H1 (cell line): ENCODE data around the gene DIP2C. TPM values are rescaled to one million over a fixed set of nuclear protein-coding genes. Genes with fewer than 3 reads are reported as not detected.

ENCODE experiments used
- CTCF ChIA-PET: fragments of 300-600 bp; sonication (Branson Sonifier 250); formaldehyde crosslinking; loops from one replicate; lab custom pipeline; 2021; ENCODE audit not compliant: partially characterized antibody; lab: Charles Lee
- POLR2A ChIA-PET: fragments of 300-600 bp; sonication (Branson Sonifier 250); formaldehyde crosslinking; loops from one replicate; lab custom pipeline; 2021; ENCODE audit warnings: inconsistent platforms; ENCODE audit not compliant: partially characterized antibody; lab: Charles Lee
- DNase-seq, 2 experiments: peaks; one replicate each; pipeline versions ENCODE4 v3.0.0 to v3.0.0-alpha.2; 2010 to 2022; ENCODE audit warnings: low spot score in 2 of 2, low read depth in 1 of 2, mixed read lengths in 1 of 2
- FAIRE-seq: peaks from 2 replicates; lab custom pipeline; 2011; peaks lifted over from hg19 to GRCh38; lab: Jason Lieb, UNC
- H2AFZ ChIP-seq: 2 replicates; pipeline ENCODE4 v1.8.1; 2012; ENCODE audit warnings: low read length, inconsistent platforms
- H2AK5ac ChIP-seq: 2 replicates; pipeline ENCODE4 v1.6.1; 2013; ENCODE audit warnings: low read depth, low read length
- H2BK120ac ChIP-seq: replicated peaks from 2 replicates; pipeline ENCODE3; 2013; ENCODE audit warnings: low read depth, low read length, inconsistent platforms
- H2BK12ac ChIP-seq: 2 replicates; pipeline ENCODE4 v1.6.1; 2013; ENCODE audit warnings: low read depth, low read length
- H2BK15ac ChIP-seq: 2 replicates; pipeline ENCODE4 v1.6.1; 2013; ENCODE audit warnings: low read length
- H2BK20ac ChIP-seq: 2 replicates; pipeline ENCODE4 v1.6.1; 2013; ENCODE audit warnings: low read length
- H2BK5ac ChIP-seq: 2 replicates; pipeline ENCODE4 v1.6.1; 2013; ENCODE audit warnings: low read depth, low read length
- H3K14ac ChIP-seq: 2 replicates; pipeline ENCODE4 v1.6.1; 2013; ENCODE audit warnings: inconsistent platforms; ENCODE audit not compliant: insufficient read length
- H3K18ac ChIP-seq: 2 replicates; pipeline ENCODE4 v1.6.1; 2013; ENCODE audit warnings: low read length; ENCODE audit errors: extremely low read depth
- H3K23ac ChIP-seq: 2 replicates; pipeline ENCODE4 v1.6.1; 2013; ENCODE audit warnings: inconsistent platforms; ENCODE audit not compliant: insufficient read length
- H3K23me2 ChIP-seq: 2 replicates; pipeline ENCODE4 v1.6.1; 2013; ENCODE audit warnings: low read depth, low read length
- H3K27ac ChIP-seq: 2 replicates; pipeline ENCODE4 v1.6.1; 2011; ENCODE audit warnings: low read depth, low read length, inconsistent platforms
- H3K27me3 ChIP-seq, 4 experiments: replicated peaks in 1 of 4; 1 replicate in 1 of 4; 2 replicates in 3 of 4; pipeline versions ENCODE4 v1.6.1 to v1.8.1; 2011 to 2013; ENCODE audit warnings: low read length in 3 of 4, mild to moderate bottlenecking in 3 of 4, inconsistent platforms in 2 of 4, mixed read lengths in 2 of 4, moderate library complexity in 1 of 4; ENCODE audit not compliant: control insufficient read depth in 3 of 4, insufficient read depth in 3 of 4; ENCODE audit errors: extremely low read depth in 1 of 4
- H3K36me3 ChIP-seq, 4 experiments: 2 replicates each; pipeline versions ENCODE4 v1.6.1 to v1.8.1; 2011 to 2013; ENCODE audit warnings: mild to moderate bottlenecking in 4 of 4, low read length in 3 of 4, moderate library complexity in 2 of 4, control low read depth in 1 of 4, inconsistent platforms in 1 of 4; ENCODE audit not compliant: insufficient read depth in 4 of 4, control insufficient read depth in 2 of 4
- H3K4ac ChIP-seq: replicated peaks from 2 replicates; pipeline ENCODE3; 2013; ENCODE audit warnings: low read length, low read depth, mixed read lengths, inconsistent platforms; ENCODE audit not compliant: insufficient read length
- H3K4me1 ChIP-seq, 4 experiments: replicated peaks in 1 of 4; 1 replicate in 1 of 4; 2 replicates in 3 of 4; pipeline versions ENCODE4 v1.6.1 to v1.8.1; 2011 to 2013; ENCODE audit warnings: low read length in 3 of 4, inconsistent platforms in 2 of 4, mixed read lengths in 1 of 4; ENCODE audit not compliant: insufficient read depth in 4 of 4, control insufficient read depth in 3 of 4
- H3K4me2 ChIP-seq, 2 experiments: 2 replicates each; pipeline versions ENCODE4 v1.6.1 to v1.8.1; 2011 to 2013; ENCODE audit warnings: low read depth in 2 of 2, low read length in 2 of 2, control low read depth in 1 of 2, inconsistent platforms in 1 of 2, mild to moderate bottlenecking in 1 of 2; ENCODE audit not compliant: insufficient read depth in 1 of 2
- H3K4me3 ChIP-seq, 4 experiments: fragments of 200-600, 300-600 bp in 1 of 4; sonication (generic), shearing (Covaris generic), sonication (Bioruptor Twin) in 1 of 4; 2 replicates each; pipeline versions ENCODE4 v1.5.1 to v1.8.1; 2011 to 2016; ENCODE audit warnings: low read length in 4 of 4, low read depth in 3 of 4, control low read depth in 2 of 4, inconsistent platforms in 2 of 4, mild to moderate bottlenecking in 2 of 4, mixed read lengths in 1 of 4, moderate library complexity in 1 of 4; ENCODE audit not compliant: insufficient read depth in 2 of 4; ENCODE audit errors: extremely low read depth in 1 of 4
- H3K56ac ChIP-seq: replicated peaks from 2 replicates; pipeline ENCODE3; 2013; ENCODE audit warnings: low read depth, mild to moderate bottlenecking, mixed read lengths, low read length, inconsistent platforms; ENCODE audit not compliant: insufficient read length
- H3K79me1 ChIP-seq: 2 replicates; pipeline ENCODE4 v1.6.1; 2013; ENCODE audit warnings: low read depth, low read length, control low read depth
- H3K79me2 ChIP-seq, 2 experiments: 2 replicates each; pipeline versions ENCODE4 v1.6.1 to v1.8.1; 2012 to 2013; ENCODE audit warnings: low read length in 2 of 2, mild to moderate bottlenecking in 2 of 2, inconsistent platforms in 1 of 2; ENCODE audit not compliant: insufficient read depth in 2 of 2, control insufficient read depth in 1 of 2
- H3K9ac ChIP-seq, 4 experiments: replicated peaks in 1 of 4; 1 replicate in 1 of 4; 2 replicates in 3 of 4; pipeline versions ENCODE4 v1.6.1 to v1.8.1; 2011 to 2013; ENCODE audit warnings: low read depth in 3 of 4, low read length in 3 of 4, control low read depth in 2 of 4, mild to moderate bottlenecking in 2 of 4, moderate library complexity in 2 of 4, inconsistent platforms in 1 of 4; ENCODE audit errors: extremely low read depth in 1 of 4
- H3K9me3 ChIP-seq, 2 experiments: 2 replicates each; pipeline versions ENCODE4 v1.6.1 to v1.8.1; 2012 to 2013; ENCODE audit warnings: mild to moderate bottlenecking in 2 of 2, moderate library complexity in 2 of 2, control low read depth in 1 of 2, inconsistent platforms in 1 of 2, low read depth in 1 of 2, low read length in 1 of 2, mixed read lengths in 1 of 2; ENCODE audit not compliant: insufficient read depth in 2 of 2
- H4K20me1 ChIP-seq, 2 experiments: replicated peaks in 1 of 2; 2 replicates each; pipeline versions ENCODE3 to v1.8.1; 2011 to 2013; ENCODE audit warnings: inconsistent platforms in 2 of 2, low read length in 2 of 2, mild to moderate bottlenecking in 1 of 2; ENCODE audit not compliant: insufficient read depth in 2 of 2, control insufficient read depth in 1 of 2
- H4K5ac ChIP-seq: 2 replicates; pipeline ENCODE4 v1.6.1; 2013; ENCODE audit warnings: low read length, low read depth, mixed read lengths, inconsistent platforms; ENCODE audit not compliant: insufficient read length
- H4K8ac ChIP-seq: 2 replicates; pipeline ENCODE4 v1.8.0; 2013; ENCODE audit warnings: mild to moderate bottlenecking, moderate library complexity, low read length, inconsistent platforms; ENCODE audit not compliant: insufficient read depth; ENCODE audit errors: extremely low read depth
- H4K91ac ChIP-seq: replicated peaks from 2 replicates; pipeline ENCODE3; 2013; ENCODE audit warnings: low read length, mixed read lengths, inconsistent platforms; ENCODE audit not compliant: insufficient read length
- CTBP2 ChIP-seq: IDR thresholded peaks from 2 replicates; pipeline ENCODE4 v1.7.0; 2011; ENCODE audit warnings: borderline replicate concordance, mild to moderate bottlenecking, moderate library complexity, mixed read lengths, low read length; ENCODE audit not compliant: insufficient read depth, insufficient read length
- EGR1 ChIP-seq: IDR thresholded peaks from 2 replicates; pipeline ENCODE4 v1.6.1; 2011; ENCODE audit warnings: low read depth, low read length, borderline replicate concordance
- GTF2F1 ChIP-seq: IDR thresholded peaks from 2 replicates; pipeline ENCODE4 v1.6.1; 2012; ENCODE audit warnings: low read depth, low read length, improper control_type of control experiment, borderline replicate concordance
- HDAC2 ChIP-seq, 2 experiments: fragments of 300-600 bp in 1 of 2; sonication (generic) in 1 of 2; IDR thresholded peaks; 2 replicates each; pipeline ENCODE4 v1.6.1; 2011 to 2012; ENCODE audit warnings: low read depth in 2 of 2, low read length in 2 of 2, mild to moderate bottlenecking in 2 of 2, moderate library complexity in 2 of 2, borderline replicate concordance in 1 of 2, inconsistent platforms in 1 of 2
- HDAC6 ChIP-seq: IDR thresholded peaks from one replicate; pipeline ENCODE4 v1.7.1; 2012; ENCODE audit warnings: low read depth, mild to moderate bottlenecking, inconsistent platforms, low read length, moderate library complexity
- KDM4A ChIP-seq: IDR thresholded peaks from one replicate; pipeline ENCODE4 v1.7.1; 2012; ENCODE audit warnings: low read depth, mild to moderate bottlenecking, moderate library complexity, low read length, inconsistent platforms; ENCODE audit not compliant: severe bottlenecking
- RXRA ChIP-seq: IDR thresholded peaks from 2 replicates; pipeline ENCODE4 v1.6.1; 2011; ENCODE audit warnings: low read depth, mild to moderate bottlenecking, low read length, moderate library complexity; ENCODE audit not compliant: insufficient read depth
- TAF7 ChIP-seq: optimal IDR thresholded peaks from 2 replicates; pipeline ENCODE3; 2011; ENCODE audit warnings: low read depth, mild to moderate bottlenecking, inconsistent platforms, low read length, moderate library complexity, borderline replicate concordance
- WGBS, 2 experiments: shearing (Covaris generic) in 1 of 2; methylation state at CpG; one replicate each; pipeline versions ENCODE4 v1.1.6 to v1.1.7; 2013 to 2015; ENCODE audit warnings: low lambda C conversion rate in 2 of 2, mixed read lengths in 2 of 2, inconsistent platforms in 1 of 2, low coverage in 1 of 2, missing lambda C conversion rate in 1 of 2; ENCODE audit not compliant: insufficient replicate concordance in 2 of 2, insufficient coverage in 1 of 2, insufficient read length in 1 of 2; ENCODE audit errors: extremely low coverage in 1 of 2, missing lambda C conversion rate in 1 of 2; 5-methylcytosine and 5-hydroxymethylcytosine counted together
- polyA plus RNA-seq, 7 experiments: library from polyadenylated mRNA; depleted of rRNA in 3 of 7; stranded (reverse) in 5 of 7; unstranded in 2 of 7; fragments of >200 nt in 5 of 7; fragments of 200-250 nt in 2 of 7; gene quantifications; 1 replicate in 5 of 7; 2 replicates in 1 of 7; 4 replicates in 1 of 7; pipeline versions ENCODE4 v1.2.1 to v1.2.3, GENCODE V29; 2011 to 2013; ENCODE audit warnings: missing spikeins in 2 of 7, mixed read lengths in 2 of 7
- total RNA-seq: library from RNA; stranded (reverse); fragmentation: NEBNext Ultra II Directional; extraction: Animal tissue kit (Norgen Biotek cat#: 25700); gene quantifications from 2 replicates; pipeline ENCODE4 v1.2.1, GENCODE V29; 2021
- TF ChIP-seq, protein P1 (sequence below): IDR thresholded peaks from 2 replicates; pipeline ENCODE4 v1.6.1; 2011; ENCODE audit warnings: low read depth, mild to moderate bottlenecking, low read length; ENCODE audit not compliant: insufficient read depth

DIP2C gene
- total and polyA plus RNA-seq, 2 of the 8 experiments (the other 6 are each of a cell fraction or from before 2014, with no cell fraction given), result 3.8 to 9.3 TPM

DNA sequence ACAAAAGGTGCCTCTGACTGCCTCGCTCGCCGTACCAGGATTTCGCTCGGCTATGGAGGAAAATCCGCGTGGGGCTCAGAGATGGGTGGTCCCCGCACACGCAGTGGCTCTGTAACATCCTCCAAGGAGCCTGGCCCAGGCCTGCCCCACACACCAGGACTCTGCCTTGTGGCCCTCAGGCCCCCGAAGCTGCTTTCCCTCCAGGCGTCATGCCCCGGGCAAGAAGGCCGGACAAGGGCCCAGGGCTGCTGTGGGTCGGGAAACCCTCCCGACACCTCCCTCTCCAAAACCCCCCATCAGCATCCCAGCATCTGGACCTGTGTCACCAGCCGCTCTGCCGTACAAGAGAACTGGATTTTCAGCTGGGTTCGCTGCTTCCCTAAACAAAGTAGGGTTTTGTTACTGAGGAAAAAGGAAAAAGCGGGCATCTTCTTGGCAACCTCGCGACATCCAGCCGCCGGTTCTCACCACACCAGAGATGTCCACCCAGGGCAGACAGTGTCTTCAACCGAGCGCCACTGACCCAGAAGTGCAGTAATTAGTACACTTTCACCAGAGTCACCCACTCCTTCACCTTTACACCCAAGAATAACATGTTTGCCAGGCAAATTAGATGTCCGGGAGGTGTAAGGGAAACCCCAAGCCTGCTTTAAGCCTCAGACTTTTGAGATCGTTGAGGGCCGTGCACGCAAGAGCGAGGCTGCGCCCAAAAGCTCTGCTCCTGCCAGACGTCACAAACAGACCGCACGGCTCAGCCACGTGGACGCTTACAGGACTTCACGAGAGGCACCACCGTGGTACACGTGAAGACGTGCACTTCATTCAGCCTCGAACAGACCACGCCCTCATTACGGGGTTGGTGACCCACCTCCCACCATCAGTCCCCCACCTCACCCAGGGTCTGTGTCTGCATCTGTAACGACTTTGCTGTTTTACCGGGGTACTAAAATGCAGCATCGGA, 62.2 kb downstream of the DIP2C start:
- H4K5ac ChIP-seq, result no peak overlapping the region
- FAIRE-seq (no peak), DNase-seq (no peak)
- peaks cover 0 to 4% of the 10 kb centered on the region in 2 experiments; a peak in 1 of 4 replicates for H3K79me2 ChIP-seq
- H4K20me1 ChIP-seq, result peaks cover 7 to 18% of the 10 kb centered on the region in 2 experiments
- H2AFZ ChIP-seq, result no peak overlapping the region
- no peak overlapping the region for H3K56ac ChIP-seq
- H3K23me2 ChIP-seq, result no peaks in the 10 kb centered on the region
- no peaks in the 10 kb centered on the region for H3K27me3 ChIP-seq
- peaks cover 10% of the 10 kb centered on the region; the same call in 1 of the 2 replicates for H3K79me1 ChIP-seq
- H2BK12ac ChIP-seq, result no peak overlapping the region
- H3K4me1 ChIP-seq, result peaks cover 5 to 25% (median 21%) of the 10 kb centered on the region in 4 experiments
- H3K9me3 ChIP-seq, result no peaks in the 10 kb centered on the region
- ChIA-PET POLR2A (interaction anchor here (0.5 kb wide), 1 partner anchor 17 kb away, joined by 3 read pairs; no protein-coding TSS in a partner anchor), CTCF (interaction anchor here (0.6 to 2.4 kb wide), 2 partner anchors 15 to 297 kb away, joined by 3 to 7 read pairs; no protein-coding TSS in a partner anchor)
- H2BK5ac ChIP-seq, result no peak overlapping the region
- no peak overlapping the region for H4K8ac ChIP-seq
- peak overlapping the region in 1 of 4 experiments; percentile 23; a peak in 1 of 7 replicates for H3K9ac ChIP-seq
- H3K4ac ChIP-seq, result no peak overlapping the region
- H3K18ac ChIP-seq, result no peak overlapping the region
- H3K27ac ChIP-seq, result no peak overlapping the region
- H3K36me3 ChIP-seq, result no peaks in the 10 kb centered on the region
- no peak overlapping the region for H4K91ac ChIP-seq
- no peak overlapping the region for H2AK5ac ChIP-seq
- H2BK15ac ChIP-seq, result no peak overlapping the region
- no peak overlapping the region for H3K4me2 ChIP-seq
- 90% methylated on average over 46 of the region's 46 CpGs; no CpG with 5 or more reads in 1 of the 2 experiments for WGBS, 2 experiments
- H3K23ac ChIP-seq, result no peak overlapping the region
- H3K4me3 ChIP-seq, result no peak overlapping the region
- no peak overlapping the region for H2BK120ac ChIP-seq
- no peak overlapping the region for H2BK20ac ChIP-seq
- no peak overlapping the region for H3K14ac ChIP-seq
- TF ChIP-seq CTBP2, result no peak
- TF ChIP-seq, protein P1, sequence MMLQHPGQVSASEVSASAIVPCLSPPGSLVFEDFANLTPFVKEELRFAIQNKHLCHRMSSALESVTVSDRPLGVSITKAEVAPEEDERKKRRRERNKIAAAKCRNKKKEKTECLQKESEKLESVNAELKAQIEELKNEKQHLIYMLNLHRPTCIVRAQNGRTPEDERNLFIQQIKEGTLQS, result no peak
- no peak for TF ChIP-seq GTF2F1
- no peak for TF ChIP-seq KDM4A
- no peak for TF ChIP-seq HDAC6
- no peak for TF ChIP-seq TAF7
- TF ChIP-seq HDAC2 (IDR thresholded peaks at IDR 0.05; ENCODE audit: borderline replicate concordance in 1 of 2, low read depth in 2 of 2, low read length in 2 of 2), result no peak
- TF ChIP-seq RXRA, result no peak
- TF ChIP-seq EGR1, result no peak
